H9 (cell line): ENCODE data around the gene R3HDM4. TPM values are rescaled to one million over a fixed set of nuclear protein-coding genes. Genes with fewer than 3 reads are reported as not detected.

Source experiments
- DNase-seq: peaks from one replicate; pipeline ENCODE4 v3.0.0-alpha.2; 2017
- H2AFZ ChIP-seq: one replicate; pipeline ENCODE4 v1.6.1; 2013; ENCODE audit warnings: mild to moderate bottlenecking, low read length, control low read depth, moderate library complexity
- H2AK5ac ChIP-seq: 2 replicates; pipeline ENCODE4 v1.6.1; 2013; ENCODE audit warnings: low read length, control low read depth, mixed read lengths; ENCODE audit not compliant: insufficient read length
- H2BK120ac ChIP-seq: one replicate; pipeline ENCODE4 v1.6.1; 2013; ENCODE audit warnings: low read depth, mild to moderate bottlenecking, low read length, control low read depth, inconsistent platforms; ENCODE audit not compliant: poor library complexity, severe bottlenecking
- H2BK12ac ChIP-seq: 2 replicates; pipeline ENCODE4 v1.6.1; 2013; ENCODE audit warnings: low read length, control low read depth, mixed read lengths, low read depth; ENCODE audit not compliant: insufficient read length
- H2BK15ac ChIP-seq: 2 replicates; pipeline ENCODE4 v1.6.1; 2013; ENCODE audit warnings: low read depth, low read length, control low read depth
- H2BK20ac ChIP-seq: one replicate; pipeline ENCODE4 v1.6.1; 2013; ENCODE audit warnings: low read depth, mild to moderate bottlenecking, low read length, control low read depth, inconsistent platforms; ENCODE audit not compliant: poor library complexity, severe bottlenecking
- H2BK5ac ChIP-seq: 2 replicates; pipeline ENCODE4 v1.6.1; 2013; ENCODE audit warnings: low read length, control low read depth, mixed read lengths; ENCODE audit not compliant: insufficient read length
- H3K14ac ChIP-seq: 2 replicates; pipeline ENCODE4 v1.6.1; 2013; ENCODE audit warnings: low read length, control low read depth; ENCODE audit not compliant: insufficient read depth
- H3K18ac ChIP-seq: 2 replicates; pipeline ENCODE4 v1.6.1; 2013; ENCODE audit warnings: low read depth, mild to moderate bottlenecking, mixed read lengths, low read length, control low read depth; ENCODE audit not compliant: insufficient read length
- H3K23ac ChIP-seq: 2 replicates; pipeline ENCODE4 v1.6.1; 2013; ENCODE audit warnings: low read length, control low read depth, mixed read lengths, low read depth; ENCODE audit not compliant: insufficient read length
- H3K23me2 ChIP-seq: 2 replicates; pipeline ENCODE4 v1.6.1; 2013; ENCODE audit warnings: low read depth, mild to moderate bottlenecking, mixed read lengths, low read length, control low read depth; ENCODE audit not compliant: insufficient read length, poor library complexity, severe bottlenecking
- H3K27ac ChIP-seq: 2 replicates; pipeline ENCODE4 v1.5.1; 2013; ENCODE audit warnings: low read length, control low read depth, mixed read lengths, low read depth; ENCODE audit not compliant: insufficient read length
- H3K27me3 ChIP-seq: 2 replicates; pipeline ENCODE4 v1.6.1; 2013; ENCODE audit warnings: low read length, control low read depth, inconsistent platforms; ENCODE audit not compliant: insufficient read depth
- H3K4ac ChIP-seq: 2 replicates; pipeline ENCODE4 v1.6.1; 2013; ENCODE audit warnings: low read depth, mild to moderate bottlenecking, control low read depth, inconsistent platforms, low read length, moderate library complexity
- H3K4me1 ChIP-seq: 2 replicates; pipeline ENCODE4 v1.6.1; 2013; ENCODE audit warnings: low read length, control low read depth, inconsistent platforms; ENCODE audit not compliant: insufficient read depth
- H3K4me2 ChIP-seq: 2 replicates; pipeline ENCODE4 v1.6.1; 2013; ENCODE audit warnings: low read length, control low read depth, mixed read lengths; ENCODE audit not compliant: insufficient read length, insufficient read depth
- H3K56ac ChIP-seq: 2 replicates; pipeline ENCODE4 v1.6.1; 2013; ENCODE audit warnings: low read depth, mild to moderate bottlenecking, mixed read lengths, low read length, control low read depth; ENCODE audit not compliant: insufficient read length
- H3K79me1 ChIP-seq: 2 replicates; pipeline ENCODE4 v1.6.1; 2013; ENCODE audit warnings: low read depth, mild to moderate bottlenecking, moderate library complexity, low read length, control low read depth, inconsistent platforms; ENCODE audit not compliant: insufficient read depth, poor library complexity, severe bottlenecking
- H3K79me2 ChIP-seq: 2 replicates; pipeline ENCODE4 v1.6.1; 2013; ENCODE audit warnings: low read length, control low read depth, inconsistent platforms; ENCODE audit not compliant: insufficient read depth
- H3K9ac ChIP-seq: 2 replicates; pipeline ENCODE4 v1.6.1; 2013; ENCODE audit warnings: low read length, control low read depth, mixed read lengths; ENCODE audit not compliant: insufficient read length; ENCODE audit errors: extremely low read depth
- H3K9me3 ChIP-seq: one replicate; pipeline ENCODE4 v1.6.1; 2013; ENCODE audit warnings: low read depth, low read length, inconsistent platforms; ENCODE audit not compliant: control insufficient read depth
- H3T11ph ChIP-seq: one replicate; pipeline ENCODE4 v1.6.1; 2013; ENCODE audit warnings: mild to moderate bottlenecking, low read length, control low read depth, inconsistent platforms
- H4K20me1 ChIP-seq: one replicate; pipeline ENCODE4 v1.6.1; 2013; ENCODE audit not compliant: control insufficient read depth, insufficient read length, insufficient read depth
- H4K5ac ChIP-seq: 2 replicates; pipeline ENCODE4 v1.6.1; 2013; ENCODE audit warnings: low read depth, mild to moderate bottlenecking, mixed read lengths, low read length, control low read depth; ENCODE audit not compliant: insufficient read length
- H4K8ac ChIP-seq: replicated peaks from 2 replicates; pipeline ENCODE4 v1.6.1; 2013; ENCODE audit warnings: low read length, control low read depth, mixed read lengths, low read depth; ENCODE audit not compliant: insufficient read length
- H4K91ac ChIP-seq: 2 replicates; pipeline ENCODE4 v1.6.1; 2013; ENCODE audit warnings: low read depth, mild to moderate bottlenecking, moderate library complexity, mixed read lengths, low read length, control low read depth; ENCODE audit not compliant: insufficient read length
- H3K27ac Mint-ChIP-seq, 3 experiments: 2 replicates in 2 of 3; 3 replicates in 1 of 3; pipeline ENCODE4 v1.8.0; 2020 to 2021; ENCODE audit warnings: mixed read lengths in 3 of 3, mild to moderate bottlenecking in 1 of 3, moderate library complexity in 1 of 3
- H3K27me3 Mint-ChIP-seq: 2 replicates; pipeline ENCODE4 v1.8.0; 2021; ENCODE audit warnings: low read depth, mild to moderate bottlenecking, moderate library complexity, mixed read lengths
- H3K36me3 Mint-ChIP-seq, 3 experiments: 2 replicates in 2 of 3; 3 replicates in 1 of 3; pipeline ENCODE4 v1.8.0; 2020 to 2021; ENCODE audit warnings: low read depth in 3 of 3, mixed read lengths in 3 of 3; ENCODE audit not compliant: insufficient read depth in 1 of 3
- H3K4me1 Mint-ChIP-seq, 2 experiments: 2 replicates each; pipeline ENCODE4 v1.8.0; 2020; ENCODE audit warnings: mixed read lengths in 2 of 2
- H3K4me3 Mint-ChIP-seq, 2 experiments: 2 replicates in 1 of 2; 3 replicates in 1 of 2; pipeline ENCODE4 v1.8.0; 2020 to 2021; ENCODE audit warnings: mild to moderate bottlenecking in 2 of 2, mixed read lengths in 2 of 2, moderate library complexity in 1 of 2
- H3K9me3 Mint-ChIP-seq, 2 experiments: 2 replicates in 1 of 2; 3 replicates in 1 of 2; pipeline ENCODE4 v1.8.0; 2020; ENCODE audit warnings: mild to moderate bottlenecking in 2 of 2, mixed read lengths in 2 of 2, moderate library complexity in 1 of 2
- WGBS: extraction: QIAGEN DNeasy Blood & Tissue Kit; methylation state at CpG from one replicate; pipeline ENCODE4 v1.1.7; 2013; ENCODE audit warnings: missing lambda C conversion rate, low lambda C conversion rate, mixed read lengths; ENCODE audit not compliant: insufficient read length; ENCODE audit errors: extremely low coverage; 5-methylcytosine and 5-hydroxymethylcytosine counted together
- total RNA-seq: library from RNA; stranded (reverse); gene quantifications from 2 replicates; pipeline ENCODE4 v1.2.1, GENCODE V29; 2021
- TF ChIP-seq, protein P1 (sequence below): fragments of 200-600 bp; sonication (generic); conservative IDR thresholded peaks from 3 replicates; pipeline ENCODE4 v1.8.0; 2021; ENCODE audit warnings: antibody characterized with exemption, mild to moderate bottlenecking

R3HDM4 gene
- total RNA-seq, 1 experiment from 2014 or later: 66.4 TPM

DNA sequence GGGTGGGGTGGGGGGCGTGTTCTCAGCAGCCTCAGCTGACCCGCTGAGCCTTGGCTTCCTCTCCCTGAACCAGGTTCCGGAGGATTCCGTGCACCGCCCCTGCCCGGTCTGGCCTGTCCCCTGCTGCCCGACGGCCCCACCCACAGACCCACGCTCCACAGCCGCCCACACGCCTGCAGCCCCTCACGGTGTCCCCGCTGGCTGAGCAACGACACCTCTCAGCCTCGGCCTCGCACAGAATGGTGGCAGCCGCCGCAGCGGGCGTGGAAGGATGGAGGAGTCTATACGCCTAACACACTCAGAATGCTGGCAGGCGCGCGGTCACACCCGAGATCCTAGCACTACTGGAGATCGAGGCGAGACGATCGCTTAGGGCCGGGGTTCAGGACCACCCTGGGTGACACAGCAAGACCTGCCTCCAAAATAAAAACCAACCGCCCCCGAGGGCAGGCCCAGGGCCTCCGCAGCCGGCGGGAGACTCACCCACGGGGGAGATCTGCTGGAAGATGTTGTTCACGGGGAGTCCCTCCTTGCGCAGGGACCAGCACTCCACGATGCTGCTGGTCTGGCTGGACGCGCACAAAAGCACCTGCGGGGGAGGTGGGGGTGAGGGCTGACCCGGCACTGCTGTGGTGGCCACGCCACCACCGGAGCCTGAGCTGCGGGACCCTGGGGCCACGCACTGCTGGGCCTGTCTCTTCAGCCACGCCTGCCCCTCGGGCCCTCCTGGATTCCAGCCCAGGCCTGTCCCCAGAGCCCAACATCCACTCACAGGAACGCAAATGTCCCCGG, 28.4 kb downstream of the R3HDM4 start:
- no peak overlapping the region for H3K18ac ChIP-seq
- H3K4me2 ChIP-seq: no peak overlapping the region
- H3K9me3 ChIP-seq: no peaks in the 10 kb centered on the region
- no peak overlapping the region for H3K4ac ChIP-seq
- H2AFZ ChIP-seq: no peak overlapping the region
- peaks cover 17 to 57% (median 46%) of the 10 kb centered on the region in 3 experiments for H3K36me3 Mint-ChIP-seq
- no peak overlapping the region for H2AK5ac ChIP-seq
- no peak overlapping the region for H3T11ph ChIP-seq
- H3K79me1 ChIP-seq: no peaks in the 10 kb centered on the region
- no peaks in the 10 kb centered on the region for H3K27me3 ChIP-seq
- H3K4me3 Mint-ChIP-seq: no peak overlapping the region
- no peak overlapping the region for H2BK5ac ChIP-seq
- no peak overlapping the region for H2BK15ac ChIP-seq
- H3K14ac ChIP-seq: no peak overlapping the region
- no peak overlapping the region for H3K56ac ChIP-seq
- peaks cover 2% of the 10 kb centered on the region for H4K20me1 ChIP-seq
- no CpG with 5 or more reads among the region's 51 CpGs for WGBS
- DNase-seq: no peak
- no peaks in the 10 kb centered on the region for H3K9me3 Mint-ChIP-seq
- H3K27me3 Mint-ChIP-seq: no peaks in the 10 kb centered on the region
- H3K23ac ChIP-seq: no peak overlapping the region
- no peaks in the 10 kb centered on the region for H3K23me2 ChIP-seq
- no peaks in the 10 kb centered on the region for H3K4me1 ChIP-seq
- TF ChIP-seq, protein P1, sequence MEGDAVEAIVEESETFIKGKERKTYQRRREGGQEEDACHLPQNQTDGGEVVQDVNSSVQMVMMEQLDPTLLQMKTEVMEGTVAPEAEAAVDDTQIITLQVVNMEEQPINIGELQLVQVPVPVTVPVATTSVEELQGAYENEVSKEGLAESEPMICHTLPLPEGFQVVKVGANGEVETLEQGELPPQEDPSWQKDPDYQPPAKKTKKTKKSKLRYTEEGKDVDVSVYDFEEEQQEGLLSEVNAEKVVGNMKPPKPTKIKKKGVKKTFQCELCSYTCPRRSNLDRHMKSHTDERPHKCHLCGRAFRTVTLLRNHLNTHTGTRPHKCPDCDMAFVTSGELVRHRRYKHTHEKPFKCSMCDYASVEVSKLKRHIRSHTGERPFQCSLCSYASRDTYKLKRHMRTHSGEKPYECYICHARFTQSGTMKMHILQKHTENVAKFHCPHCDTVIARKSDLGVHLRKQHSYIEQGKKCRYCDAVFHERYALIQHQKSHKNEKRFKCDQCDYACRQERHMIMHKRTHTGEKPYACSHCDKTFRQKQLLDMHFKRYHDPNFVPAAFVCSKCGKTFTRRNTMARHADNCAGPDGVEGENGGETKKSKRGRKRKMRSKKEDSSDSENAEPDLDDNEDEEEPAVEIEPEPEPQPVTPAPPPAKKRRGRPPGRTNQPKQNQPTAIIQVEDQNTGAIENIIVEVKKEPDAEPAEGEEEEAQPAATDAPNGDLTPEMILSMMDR: no peak
- H2BK120ac ChIP-seq: no peak overlapping the region
- H2BK20ac ChIP-seq: no peak overlapping the region
- H3K9ac ChIP-seq: no peak overlapping the region
- no peak overlapping the region for H4K8ac ChIP-seq
- H4K91ac ChIP-seq: no peak overlapping the region
- no peaks in the 10 kb centered on the region for H3K79me2 ChIP-seq
- H4K5ac ChIP-seq: no peak overlapping the region
- H2BK12ac ChIP-seq: no peak overlapping the region
- H3K27ac Mint-ChIP-seq: no peak overlapping the region
- H3K4me1 Mint-ChIP-seq: no peaks in the 10 kb centered on the region
- no peak overlapping the region for H3K27ac ChIP-seq
